Measurements from ENCODE around the gene STX8.

The STX8 gene

GRCh38 chr17:9334536-9335446, 240.8 kb downstream of the STX8 start:
- DNase-seq = no peak

- no peak for DNase-seq
Observed at GRCh38 chr17:9332132-9332494, 243.5 kb downstream of the STX8 start.

- no peak for DNase-seq
Observed at GRCh38 chr17:9331279-9332131, 244.1 kb downstream of the STX8 start.

GRCh38 chr17:9330611-9331271, 244.9 kb downstream of the STX8 start:
- no peak for DNase-seq

GRCh38 chr17:9330141-9330540, 245.5 kb downstream of the STX8 start:
- DNase-seq = no peak

- DNase-seq = no peak
Observed at GRCh38 chr17:9329251-9329921, 246.2 kb downstream of the STX8 start.

GRCh38 chr17:9324864-9325263, 250.8 kb downstream of the STX8 start:
- no peak for DNase-seq

- no peak for DNase-seq
Observed at GRCh38 chr17:9322326-9322725, 253.3 kb downstream of the STX8 start.

GRCh38 chr17:9321890-9322289, 253.7 kb downstream of the STX8 start:
- no peak for DNase-seq

GRCh38 chr17:9315360-9315759, 260.3 kb downstream of the STX8 start:
- no peak for DNase-seq

GRCh38 chr17:9313346-9313745, 262.3 kb downstream of the STX8 start:
- DNase-seq = no peak

- DNase-seq = no peak
Observed at GRCh38 chr17:9309216-9309615, 266.4 kb downstream of the STX8 start.

- DNase-seq = no peak
Observed at GRCh38 chr17:9308069-9308468, 267.6 kb downstream of the STX8 start.

GRCh38 chr17:9307313-9307998, 268.2 kb downstream of the STX8 start:
- no peak for DNase-seq

GRCh38 chr17:9306086-9306485, 269.5 kb downstream of the STX8 start:
- no peak for DNase-seq

- DNase-seq = no peak
Observed at GRCh38 chr17:9299695-9300094, 275.9 kb downstream of the STX8 start.

- no peak for DNase-seq
Observed at GRCh38 chr17:9298776-9299295, 276.8 kb downstream of the STX8 start.

- DNase-seq = no peak
Observed at GRCh38 chr17:9298135-9298534, 277.5 kb downstream of the STX8 start.

- no peak for DNase-seq
Observed at GRCh38 chr17:9294661-9295210, 280.9 kb downstream of the STX8 start.

GRCh38 chr17:9292561-9292941, 283.1 kb downstream of the STX8 start:
- no peak for DNase-seq

- peak; percentile 11 for DNase-seq
Observed at GRCh38 chr17:9291912-9292560, 283.6 kb downstream of the STX8 start.
